Erythroblast (primary cell): ENCODE results near the gene NRIP1.

Experiments
- GATA1 ChIP-seq: IDR thresholded peaks from 2 replicates; pipeline ENCODE4 v1.6.1; 2011; ENCODE audit warnings: low read depth, mild to moderate bottlenecking, control low read depth, low read length, moderate library complexity
- POLR2A ChIP-seq: IDR thresholded peaks from 2 replicates; pipeline ENCODE4 v1.6.1; 2011; ENCODE audit warnings: mild to moderate bottlenecking, low read length

GRCh38 chr21:14926186-14926585 is 138.6 kb downstream of the NRIP1 start:
- TF ChIP-seq POLR2A, result no peak
- TF ChIP-seq GATA1, result no peak
